ENCODE results near the gene AFF4. TPM values are rescaled to one million over a fixed set of nuclear protein-coding genes. Genes with fewer than 3 reads are reported as not detected.

The AFF4 gene
- total and polyA plus RNA-seq, 2 experiments from 2014 or later, result 31.3 to 46.3 TPM

DNA sequence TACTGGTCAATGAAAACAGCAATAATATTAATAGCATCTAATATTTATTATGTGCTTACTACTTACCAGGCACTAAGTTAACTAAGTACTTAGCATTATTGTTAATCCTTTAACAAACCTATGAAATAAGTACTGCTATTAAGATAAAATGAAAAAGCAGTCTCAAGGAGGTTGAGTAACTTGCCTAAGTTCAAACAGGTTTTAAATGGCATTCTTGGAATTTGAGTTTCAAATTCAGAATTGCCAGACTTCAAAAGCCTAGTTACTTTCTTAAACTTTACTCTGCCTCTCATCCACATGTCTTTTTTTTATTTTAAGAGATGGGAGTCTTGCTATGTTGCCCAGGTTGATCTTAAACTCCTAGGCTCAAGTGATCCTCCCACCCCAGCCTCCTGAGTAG, 73.9 kb downstream of the AFF4 start:
- DNase-seq (ENCODE audit: low spot score) (no peak), ATAC-seq (no peak)
- Histone ChIP-seq H3K27me3 (ENCODE audit: insufficient read depth) (no peaks in the 10 kb centered on the region), H3K4me3 (no peak overlapping the region), H4K20me1 (replicated peaks; ENCODE audit: insufficient read depth) (peaks cover 4% of the 10 kb centered on the region; the same call in 1 of the 2 replicates), H3K4me2 (no peak overlapping the region), H3K27ac (ENCODE audit: low read depth) (no peak overlapping the region), H2AFZ (no peak overlapping the region), H3F3A (replicated peaks; ENCODE audit: low read depth) (no peaks in the 10 kb centered on the region), H3K36me3 (ENCODE audit: insufficient read depth) (peaks cover 54% of the 10 kb centered on the region), H3K79me2 (replicated peaks; ENCODE audit: insufficient read depth) (no peaks in the 10 kb centered on the region), H3K9me2 (ENCODE audit: insufficient read depth) (no peaks in the 10 kb centered on the region), H3K4me1 (ENCODE audit: insufficient read depth) (no peaks in the 10 kb centered on the region)
- Mint-ChIP-seq H3K27me3 (ENCODE audit: insufficient read depth, low read depth, poor library complexity) (no peaks in the 10 kb centered on the region), H3K9me3 (no peaks in the 10 kb centered on the region), H3K4me1 (no peaks in the 10 kb centered on the region), H3K27ac (no peak overlapping the region), H3K4me3 (no peak overlapping the region), H3K36me3 (ENCODE audit: low read depth) (peaks cover 70% of the 10 kb centered on the region)
- no peak for TF ChIP-seq REST (IDR thresholded peaks at IDR 0.05; ENCODE audit: unreplicated experiment)
- TF ChIP-seq ZNF331 (CRISPR knock-in tag; IDR thresholded peaks at IDR 0.05; ENCODE audit: low read depth), result no peak
- TF ChIP-seq CREB1 (CRISPR knock-in tag; IDR thresholded peaks at IDR 0.05; ENCODE audit: low read depth), result no peak
- TF ChIP-seq POLR2AphosphoS5 (IDR thresholded peaks at IDR 0.05; ENCODE audit: low read depth), result no peak
- no peak for TF ChIP-seq EZH2phosphoT487 (IDR thresholded peaks at IDR 0.05; ENCODE audit: unreplicated experiment)
- no peak for TF ChIP-seq STAT1 (IDR thresholded peaks at IDR 0.05; ENCODE audit: unreplicated experiment)
- no peak for TF ChIP-seq EZH2 (IDR thresholded peaks at IDR 0.05; ENCODE audit: low read depth, unreplicated experiment)
- TF ChIP-seq, protein P1, sequence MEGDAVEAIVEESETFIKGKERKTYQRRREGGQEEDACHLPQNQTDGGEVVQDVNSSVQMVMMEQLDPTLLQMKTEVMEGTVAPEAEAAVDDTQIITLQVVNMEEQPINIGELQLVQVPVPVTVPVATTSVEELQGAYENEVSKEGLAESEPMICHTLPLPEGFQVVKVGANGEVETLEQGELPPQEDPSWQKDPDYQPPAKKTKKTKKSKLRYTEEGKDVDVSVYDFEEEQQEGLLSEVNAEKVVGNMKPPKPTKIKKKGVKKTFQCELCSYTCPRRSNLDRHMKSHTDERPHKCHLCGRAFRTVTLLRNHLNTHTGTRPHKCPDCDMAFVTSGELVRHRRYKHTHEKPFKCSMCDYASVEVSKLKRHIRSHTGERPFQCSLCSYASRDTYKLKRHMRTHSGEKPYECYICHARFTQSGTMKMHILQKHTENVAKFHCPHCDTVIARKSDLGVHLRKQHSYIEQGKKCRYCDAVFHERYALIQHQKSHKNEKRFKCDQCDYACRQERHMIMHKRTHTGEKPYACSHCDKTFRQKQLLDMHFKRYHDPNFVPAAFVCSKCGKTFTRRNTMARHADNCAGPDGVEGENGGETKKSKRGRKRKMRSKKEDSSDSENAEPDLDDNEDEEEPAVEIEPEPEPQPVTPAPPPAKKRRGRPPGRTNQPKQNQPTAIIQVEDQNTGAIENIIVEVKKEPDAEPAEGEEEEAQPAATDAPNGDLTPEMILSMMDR (conservative IDR thresholded peaks at IDR 0.05; ENCODE audit: low read depth in 2 of 2), result no peak
- TF ChIP-seq NANOG (IDR thresholded peaks at IDR 0.05; ENCODE audit: borderline replicate concordance), result no peak
- no peak for TF ChIP-seq ETS1 (IDR thresholded peaks at IDR 0.05)
- TF ChIP-seq JUNB (IDR thresholded peaks at IDR 0.05; ENCODE audit: unreplicated experiment), result no peak
- TF ChIP-seq ZNF114 (CRISPR knock-in tag; IDR thresholded peaks at IDR 0.05), result no peak
- TF ChIP-seq, protein P2, sequence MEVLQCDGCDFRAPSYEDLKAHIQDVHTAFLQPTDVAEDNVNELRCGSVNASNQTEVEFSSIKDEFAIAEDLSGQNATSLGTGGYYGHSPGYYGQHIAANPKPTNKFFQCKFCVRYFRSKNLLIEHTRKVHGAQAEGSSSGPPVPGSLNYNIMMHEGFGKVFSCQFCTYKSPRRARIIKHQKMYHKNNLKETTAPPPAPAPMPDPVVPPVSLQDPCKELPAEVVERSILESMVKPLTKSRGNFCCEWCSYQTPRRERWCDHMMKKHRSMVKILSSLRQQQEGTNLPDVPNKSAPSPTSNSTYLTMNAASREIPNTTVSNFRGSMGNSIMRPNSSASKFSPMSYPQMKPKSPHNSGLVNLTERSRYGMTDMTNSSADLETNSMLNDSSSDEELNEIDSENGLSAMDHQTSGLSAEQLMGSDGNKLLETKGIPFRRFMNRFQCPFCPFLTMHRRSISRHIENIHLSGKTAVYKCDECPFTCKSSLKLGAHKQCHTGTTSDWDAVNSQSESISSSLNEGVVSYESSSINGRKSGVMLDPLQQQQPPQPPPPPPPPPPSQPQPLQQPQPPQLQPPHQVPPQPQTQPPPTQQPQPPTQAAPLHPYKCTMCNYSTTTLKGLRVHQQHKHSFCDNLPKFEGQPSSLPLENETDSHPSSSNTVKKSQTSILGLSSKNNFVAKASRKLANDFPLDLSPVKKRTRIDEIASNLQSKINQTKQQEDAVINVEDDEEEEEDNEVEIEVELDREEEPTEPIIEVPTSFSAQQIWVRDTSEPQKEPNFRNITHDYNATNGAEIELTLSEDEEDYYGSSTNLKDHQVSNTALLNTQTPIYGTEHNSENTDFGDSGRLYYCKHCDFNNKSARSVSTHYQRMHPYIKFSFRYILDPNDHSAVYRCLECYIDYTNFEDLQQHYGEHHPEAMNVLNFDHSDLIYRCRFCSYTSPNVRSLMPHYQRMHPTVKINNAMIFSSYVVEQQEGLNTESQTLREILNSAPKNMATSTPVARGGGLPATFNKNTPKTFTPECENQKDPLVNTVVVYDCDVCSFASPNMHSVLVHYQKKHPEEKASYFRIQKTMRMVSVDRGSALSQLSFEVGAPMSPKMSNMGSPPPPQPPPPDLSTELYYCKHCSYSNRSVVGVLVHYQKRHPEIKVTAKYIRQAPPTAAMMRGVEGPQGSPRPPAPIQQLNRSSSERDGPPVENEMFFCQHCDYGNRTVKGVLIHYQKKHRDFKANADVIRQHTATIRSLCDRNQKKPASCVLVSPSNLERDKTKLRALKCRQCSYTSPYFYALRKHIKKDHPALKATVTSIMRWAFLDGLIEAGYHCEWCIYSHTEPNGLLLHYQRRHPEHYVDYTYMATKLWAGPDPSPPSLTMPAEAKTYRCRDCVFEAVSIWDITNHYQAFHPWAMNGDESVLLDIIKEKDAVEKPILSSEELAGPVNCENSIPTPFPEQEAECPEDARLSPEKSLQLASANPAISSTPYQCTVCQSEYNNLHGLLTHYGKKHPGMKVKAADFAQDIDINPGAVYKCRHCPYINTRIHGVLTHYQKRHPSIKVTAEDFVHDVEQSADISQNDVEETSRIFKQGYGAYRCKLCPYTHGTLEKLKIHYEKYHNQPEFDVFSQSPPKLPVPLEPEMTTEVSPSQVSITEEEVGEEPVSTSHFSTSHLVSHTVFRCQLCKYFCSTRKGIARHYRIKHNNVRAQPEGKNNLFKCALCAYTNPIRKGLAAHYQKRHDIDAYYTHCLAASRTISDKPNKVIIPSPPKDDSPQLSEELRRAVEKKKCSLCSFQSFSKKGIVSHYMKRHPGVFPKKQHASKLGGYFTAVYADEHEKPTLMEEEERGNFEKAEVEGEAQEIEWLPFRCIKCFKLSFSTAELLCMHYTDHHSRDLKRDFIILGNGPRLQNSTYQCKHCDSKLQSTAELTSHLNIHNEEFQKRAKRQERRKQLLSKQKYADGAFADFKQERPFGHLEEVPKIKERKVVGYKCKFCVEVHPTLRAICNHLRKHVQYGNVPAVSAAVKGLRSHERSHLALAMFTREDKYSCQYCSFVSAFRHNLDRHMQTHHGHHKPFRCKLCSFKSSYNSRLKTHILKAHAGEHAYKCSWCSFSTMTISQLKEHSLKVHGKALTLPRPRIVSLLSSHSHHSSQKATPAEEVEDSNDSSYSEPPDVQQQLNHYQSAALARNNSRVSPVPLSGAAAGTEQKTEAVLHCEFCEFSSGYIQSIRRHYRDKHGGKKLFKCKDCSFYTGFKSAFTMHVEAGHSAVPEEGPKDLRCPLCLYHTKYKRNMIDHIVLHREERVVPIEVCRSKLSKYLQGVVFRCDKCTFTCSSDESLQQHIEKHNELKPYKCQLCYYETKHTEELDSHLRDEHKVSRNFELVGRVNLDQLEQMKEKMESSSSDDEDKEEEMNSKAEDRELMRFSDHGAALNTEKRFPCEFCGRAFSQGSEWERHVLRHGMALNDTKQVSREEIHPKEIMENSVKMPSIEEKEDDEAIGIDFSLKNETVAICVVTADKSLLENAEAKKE (CRISPR knock-in tag; IDR thresholded peaks at IDR 0.05), result no peak

All from GM23338 (cell line).